Caco-2 (cell line): ENCODE data around the gene COX15. TPM values are rescaled to one million over a fixed set of nuclear protein-coding genes. Genes with fewer than 3 reads are reported as not detected.

Source experiments
- BruUV-seq: library from RNA; stranded (reverse); fragments of 400-500 nt; replicated peaks from 2 replicates; lab custom pipeline; 2021; lab: Mats Ljungman, UMichigan
- CTCF ChIA-PET: fragments of 300-600 bp; sonication (Branson Sonifier 250); formaldehyde crosslinking; loops from one replicate; lab custom pipeline; 2022; ENCODE audit warnings: antibody characterized with exemption; lab: Charles Lee
- POLR2A ChIA-PET: fragments of 300-600 bp; sonication (Branson Sonifier 250); formaldehyde crosslinking; loops from one replicate; lab custom pipeline; 2022; ENCODE audit warnings: antibody characterized with exemption; lab: Charles Lee
- DNase-seq, 2 experiments: peaks; one replicate each; pipeline versions ENCODE4 v3.0.0 to v3.0.0-alpha.2; 2020 to 2022
- H3K27me3 ChIP-seq: replicated peaks from 2 replicates; pipeline ENCODE4 v1.6.0; 2011; ENCODE audit warnings: low read length; ENCODE audit not compliant: control insufficient read depth, insufficient read depth
- H3K36me3 ChIP-seq: 2 replicates; pipeline ENCODE4 v1.5.1; 2011; ENCODE audit warnings: low read length; ENCODE audit not compliant: control insufficient read depth, insufficient read depth
- H3K4me1 ChIP-seq: fragments of 250-450 bp; sonication (Bioruptor Pico); 2 replicates; pipeline ENCODE4 v1.5.1; 2020; ENCODE audit warnings: mild to moderate bottlenecking
- H3K4me3 ChIP-seq: 2 replicates; pipeline ENCODE4 v1.5.1; 2011; ENCODE audit warnings: low read depth, mild to moderate bottlenecking, control low read depth, low read length
- H3K9me3 ChIP-seq: fragments of 250-450 bp; sonication (Bioruptor Pico); 2 replicates; pipeline ENCODE4 v1.5.1; 2020; ENCODE audit warnings: mild to moderate bottlenecking, moderate library complexity
- H3K27ac Mint-ChIP-seq: one replicate; pipeline ENCODE4 v1.8.0; 2022; ENCODE audit warnings: mixed read lengths; ENCODE audit not compliant: unreplicated experiment
- H3K27me3 Mint-ChIP-seq: one replicate; pipeline ENCODE4 v1.8.0; 2022; ENCODE audit warnings: mixed read lengths; ENCODE audit not compliant: insufficient read depth, unreplicated experiment
- H3K36me3 Mint-ChIP-seq: one replicate; pipeline ENCODE4 v1.8.0; 2022; ENCODE audit warnings: mild to moderate bottlenecking, mixed read lengths; ENCODE audit not compliant: insufficient read depth, unreplicated experiment
- H3K4me1 Mint-ChIP-seq: one replicate; pipeline ENCODE4 v1.8.0; 2022; ENCODE audit warnings: low read depth, mixed read lengths; ENCODE audit not compliant: unreplicated experiment
- H3K4me3 Mint-ChIP-seq: one replicate; pipeline ENCODE4 v1.8.0; 2022; ENCODE audit warnings: mild to moderate bottlenecking, moderate library complexity, mixed read lengths; ENCODE audit not compliant: unreplicated experiment
- H3K9me3 Mint-ChIP-seq: one replicate; pipeline ENCODE4 v1.8.0; 2022; ENCODE audit warnings: mixed read lengths; ENCODE audit not compliant: unreplicated experiment
- intact Hi-C: fragments of 100-400 bp; cut with micrococcal nuclease; formaldehyde crosslinking; loops from one replicate; pipeline ENCODE4 v1.10.0; 2022; ENCODE audit not compliant: unreplicated experiment
- total RNA-seq: library from RNA; stranded (reverse); gene quantifications from 2 replicates; pipeline ENCODE4 v1.2.3, GENCODE V29; 2022
- TF ChIP-seq, protein P1 (sequence below), 2 experiments: fragments of 200-600 bp in 1 of 2; IDR thresholded peaks; 1 replicate in 1 of 2; 2 replicates in 1 of 2; pipeline versions ENCODE4 v1.5.1 to v1.8.0; 2011 to 2022; ENCODE audit warnings: antibody characterized with exemption in 1 of 2, control low read depth in 1 of 2, inconsistent platforms in 1 of 2, low read depth in 1 of 2, low read length in 1 of 2, mild to moderate bottlenecking in 1 of 2, moderate library complexity in 1 of 2; ENCODE audit not compliant: insufficient read depth in 1 of 2, severe bottlenecking in 1 of 2, unreplicated experiment in 1 of 2

Gene COX15
- total RNA-seq, 1 experiment from 2014 or later, result 47.6 TPM

DNA sequence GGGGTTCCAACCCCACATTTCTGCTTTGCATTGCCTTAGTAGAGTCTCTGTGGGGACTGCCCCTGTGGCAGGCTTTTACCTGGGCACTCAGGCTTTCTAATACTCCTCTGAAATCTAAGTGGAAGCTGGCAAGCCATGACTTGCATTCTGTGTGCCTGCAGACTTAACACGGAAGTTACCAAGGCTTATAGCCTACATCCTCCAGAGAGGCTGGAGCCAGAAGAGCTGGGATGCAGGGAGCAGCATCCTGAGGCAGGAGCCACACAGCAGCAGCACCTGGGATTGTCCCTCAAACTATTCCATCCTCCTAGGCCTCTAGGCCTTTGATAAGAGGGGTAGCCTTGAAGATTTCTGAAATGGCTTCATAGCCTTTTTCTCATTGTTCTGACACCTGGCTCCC is 28.4 kb upstream of the COX15 start:
- Mint-ChIP-seq H3K27me3 (no peaks in the 10 kb centered on the region), H3K9me3 (no peaks in the 10 kb centered on the region), H3K27ac (no peak overlapping the region), H3K4me1 (peaks cover 7% of the 10 kb centered on the region), H3K4me3 (no peak overlapping the region), H3K36me3 (peaks cover 52% of the 10 kb centered on the region)
- ChIA-PET CTCF (no interaction called here), POLR2A (no interaction called here)
- Histone ChIP-seq H3K4me1 (no peaks in the 10 kb centered on the region), H3K27me3 (no peaks in the 10 kb centered on the region), H3K9me3 (no peaks in the 10 kb centered on the region; the same call in 1 of the 2 replicates), H3K4me3 (no peak overlapping the region), H3K36me3 (peaks cover 3% of the 10 kb centered on the region; the same call in 1 of the 2 replicates)
- no peak for DNase-seq
- TF ChIP-seq, protein P1, sequence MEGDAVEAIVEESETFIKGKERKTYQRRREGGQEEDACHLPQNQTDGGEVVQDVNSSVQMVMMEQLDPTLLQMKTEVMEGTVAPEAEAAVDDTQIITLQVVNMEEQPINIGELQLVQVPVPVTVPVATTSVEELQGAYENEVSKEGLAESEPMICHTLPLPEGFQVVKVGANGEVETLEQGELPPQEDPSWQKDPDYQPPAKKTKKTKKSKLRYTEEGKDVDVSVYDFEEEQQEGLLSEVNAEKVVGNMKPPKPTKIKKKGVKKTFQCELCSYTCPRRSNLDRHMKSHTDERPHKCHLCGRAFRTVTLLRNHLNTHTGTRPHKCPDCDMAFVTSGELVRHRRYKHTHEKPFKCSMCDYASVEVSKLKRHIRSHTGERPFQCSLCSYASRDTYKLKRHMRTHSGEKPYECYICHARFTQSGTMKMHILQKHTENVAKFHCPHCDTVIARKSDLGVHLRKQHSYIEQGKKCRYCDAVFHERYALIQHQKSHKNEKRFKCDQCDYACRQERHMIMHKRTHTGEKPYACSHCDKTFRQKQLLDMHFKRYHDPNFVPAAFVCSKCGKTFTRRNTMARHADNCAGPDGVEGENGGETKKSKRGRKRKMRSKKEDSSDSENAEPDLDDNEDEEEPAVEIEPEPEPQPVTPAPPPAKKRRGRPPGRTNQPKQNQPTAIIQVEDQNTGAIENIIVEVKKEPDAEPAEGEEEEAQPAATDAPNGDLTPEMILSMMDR (IDR thresholded peaks at IDR 0.05; ENCODE audit: insufficient read depth in 1 of 2, low read depth in 1 of 2, low read length in 1 of 2, severe bottlenecking in 1 of 2, unreplicated experiment in 1 of 2), result no peak
- no TSS peak for BruUV-seq
- intact Hi-C loops, result no loop called here

DNA sequence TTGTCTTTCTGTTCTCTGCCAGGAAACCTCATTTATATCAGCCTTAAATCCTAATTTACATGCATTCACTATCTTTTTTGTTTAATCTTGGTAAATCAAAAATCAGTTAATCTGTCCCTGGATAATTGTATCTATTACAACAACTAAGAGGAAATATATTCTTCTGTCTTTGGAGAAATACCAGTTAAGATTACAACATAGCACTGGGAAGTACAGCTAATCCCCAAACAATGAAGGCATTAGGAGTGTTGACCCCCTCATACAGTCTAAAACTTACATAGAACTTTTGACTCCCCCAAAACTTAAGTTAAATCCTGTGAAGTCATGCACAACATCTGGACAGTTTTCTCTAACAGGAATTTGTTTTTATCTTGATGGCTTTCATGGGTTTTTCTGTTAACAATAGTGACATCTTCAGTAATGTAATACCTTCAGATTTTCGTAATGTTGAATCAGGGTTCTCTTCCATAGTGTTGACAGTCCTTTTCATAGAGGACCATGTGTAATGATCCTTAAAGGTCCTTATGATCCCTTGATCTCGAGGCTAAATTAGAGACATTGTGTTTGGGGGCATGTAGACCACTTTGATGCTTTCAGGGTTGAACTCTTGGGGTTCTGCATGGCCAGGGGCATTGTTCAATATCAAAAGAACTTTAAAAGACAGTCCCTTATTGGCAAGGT is 26.4 kb upstream of the COX15 start:
- no peak for DNase-seq
- H3K4me1 Mint-ChIP-seq, result peaks cover 7% of the 10 kb centered on the region
- no peak overlapping the region for H3K27ac Mint-ChIP-seq
- TF ChIP-seq, protein P1 (IDR thresholded peaks at IDR 0.05; ENCODE audit: insufficient read depth in 1 of 2, low read depth in 1 of 2, low read length in 1 of 2, severe bottlenecking in 1 of 2, unreplicated experiment in 1 of 2), result no peak
- H3K36me3 ChIP-seq, result peaks cover 3% of the 10 kb centered on the region; the same call in 1 of the 2 replicates
- no TSS peak for BruUV-seq
- peaks cover 52% of the 10 kb centered on the region for H3K36me3 Mint-ChIP-seq
- H3K9me3 Mint-ChIP-seq, result no peaks in the 10 kb centered on the region
- H3K4me3 ChIP-seq, result no peak overlapping the region
- CTCF ChIA-PET, result no interaction called here
- H3K27me3 Mint-ChIP-seq, result no peaks in the 10 kb centered on the region
- no peaks in the 10 kb centered on the region for H3K27me3 ChIP-seq
- POLR2A ChIA-PET, result no interaction called here
- H3K9me3 ChIP-seq, result no peaks in the 10 kb centered on the region; the same call in 1 of the 2 replicates
- H3K4me3 Mint-ChIP-seq, result no peak overlapping the region
- H3K4me1 ChIP-seq, result no peaks in the 10 kb centered on the region
- intact Hi-C loops, result no loop called here

DNA sequence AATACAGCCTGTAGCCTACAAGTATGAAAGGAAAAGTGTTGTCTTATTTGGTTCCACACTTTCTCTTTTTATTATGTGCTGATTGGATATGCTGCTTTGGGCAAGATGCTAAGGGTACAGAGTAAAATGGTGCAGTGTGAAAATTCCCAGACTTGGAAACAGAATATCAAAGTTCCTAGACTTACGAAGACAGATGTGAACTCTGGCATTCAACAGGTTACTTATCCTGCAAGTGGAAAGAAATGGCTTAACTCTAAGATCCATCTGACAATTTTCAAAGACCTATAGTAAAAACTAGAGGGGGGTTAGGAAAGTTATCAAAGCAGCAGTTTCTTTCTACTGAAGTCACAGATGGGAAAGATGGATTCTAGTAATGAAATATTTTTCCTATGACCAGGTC is 24.2 kb upstream of the COX15 start:
- intact Hi-C loops, result no loop called here
- H3K4me1 ChIP-seq, result no peaks in the 10 kb centered on the region
- ChIA-PET POLR2A (no interaction called here), CTCF (interaction anchor here (0.7 kb wide), 1 partner anchor 98 kb away, joined by 3 read pairs; no protein-coding TSS in a partner anchor)
- no peaks in the 10 kb centered on the region for H3K9me3 ChIP-seq
- H3K36me3 ChIP-seq, result peaks cover 3% of the 10 kb centered on the region; the same call in 1 of the 2 replicates
- peaks cover 3% of the 10 kb centered on the region for H3K4me1 Mint-ChIP-seq
- H3K27ac Mint-ChIP-seq, result no peak overlapping the region
- no peak for DNase-seq
- H3K4me3 Mint-ChIP-seq, result no peak overlapping the region
- no peaks in the 10 kb centered on the region for H3K27me3 Mint-ChIP-seq
- TF ChIP-seq, protein P1 (IDR thresholded peaks at IDR 0.05; ENCODE audit: insufficient read depth in 1 of 2, low read depth in 1 of 2, low read length in 1 of 2, severe bottlenecking in 1 of 2, unreplicated experiment in 1 of 2), result no peak
- no peaks in the 10 kb centered on the region for H3K27me3 ChIP-seq
- no peaks in the 10 kb centered on the region for H3K9me3 Mint-ChIP-seq
- BruUV-seq, result no TSS peak
- H3K4me3 ChIP-seq, result no peak overlapping the region
- peaks cover 58% of the 10 kb centered on the region for H3K36me3 Mint-ChIP-seq
